22Rv1 (cell line): Measurements from ENCODE around the gene ZNF71.

ENCODE experiments used
- CTCF ChIP-seq: fragments of 450-650 bp; IDR thresholded peaks from 2 replicates; pipeline ENCODE4 v1.5.1; 2017; ENCODE audit warnings: mild to moderate bottlenecking
- ZFX ChIP-seq: fragments of 450-650 bp; IDR thresholded peaks from 2 replicates; pipeline ENCODE4 v1.6.1; 2017; ENCODE audit warnings: antibody characterized with exemption, borderline replicate concordance

GRCh38 chr19:56643460-56643955 lies 48.4 kb downstream of the ZNF71 start:
- TF ChIP-seq CTCF (no peak), ZFX (no peak)
